ENCODE measurements around the gene ITPR3.

DNA sequence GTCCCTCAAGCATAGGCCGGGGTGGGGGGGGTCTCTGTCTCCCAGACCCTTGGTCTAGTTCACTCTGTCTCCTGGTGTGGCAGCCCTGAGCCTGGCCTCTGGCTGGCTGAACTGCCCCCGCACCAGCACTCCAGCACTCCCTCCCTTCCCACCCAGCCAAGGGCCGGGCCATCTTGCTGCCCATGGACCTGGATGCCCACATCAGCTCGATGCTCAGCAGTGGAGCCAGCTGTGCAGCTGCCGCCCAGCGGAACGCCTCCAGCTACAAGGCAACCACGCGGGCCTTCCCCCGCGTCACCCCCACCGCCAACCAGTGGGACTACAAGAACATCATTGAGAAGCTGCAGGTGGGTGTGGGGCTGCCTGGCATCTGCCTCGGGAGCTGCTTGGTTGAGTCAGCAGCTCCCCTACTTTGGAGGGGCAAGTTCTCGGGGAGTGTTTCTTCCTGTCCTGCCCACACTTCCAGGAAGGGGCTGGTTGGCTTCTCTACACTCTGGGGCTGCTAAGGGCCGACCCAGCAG lies 62.0 kb downstream of the ITPR3 start:
- TF ChIP-seq YY1 (IDR thresholded peaks at IDR 0.05; ENCODE audit: insufficient read depth, insufficient read length) (no peak), ZNF274 (IDR thresholded peaks at IDR 0.05; ENCODE audit: low read depth, low read length) (no peak)

Data from NT2/D1 (cell line).